Caco-2 (cell line): ENCODE results near the gene NDUFC2. TPM values are rescaled to one million over a fixed set of nuclear protein-coding genes. Genes with fewer than 3 reads are reported as not detected.

Experiments used
- BruUV-seq: library from RNA; stranded (reverse); fragments of 400-500 nt; replicated peaks from 2 replicates; lab custom pipeline; 2021; lab: Mats Ljungman, UMichigan
- CTCF ChIA-PET: fragments of 300-600 bp; sonication (Branson Sonifier 250); formaldehyde crosslinking; loops from one replicate; lab custom pipeline; 2022; ENCODE audit warnings: antibody characterized with exemption; lab: Charles Lee
- POLR2A ChIA-PET: fragments of 300-600 bp; sonication (Branson Sonifier 250); formaldehyde crosslinking; loops from one replicate; lab custom pipeline; 2022; ENCODE audit warnings: antibody characterized with exemption; lab: Charles Lee
- DNase-seq, 2 experiments: peaks; one replicate each; pipeline versions ENCODE4 v3.0.0 to v3.0.0-alpha.2; 2020 to 2022
- H3K27me3 ChIP-seq: replicated peaks from 2 replicates; pipeline ENCODE4 v1.6.0; 2011; ENCODE audit warnings: low read length; ENCODE audit not compliant: control insufficient read depth, insufficient read depth
- H3K36me3 ChIP-seq: 2 replicates; pipeline ENCODE4 v1.5.1; 2011; ENCODE audit warnings: low read length; ENCODE audit not compliant: control insufficient read depth, insufficient read depth
- H3K4me1 ChIP-seq: fragments of 250-450 bp; sonication (Bioruptor Pico); 2 replicates; pipeline ENCODE4 v1.5.1; 2020; ENCODE audit warnings: mild to moderate bottlenecking
- H3K4me3 ChIP-seq: 2 replicates; pipeline ENCODE4 v1.5.1; 2011; ENCODE audit warnings: low read depth, mild to moderate bottlenecking, control low read depth, low read length
- H3K9me3 ChIP-seq: fragments of 250-450 bp; sonication (Bioruptor Pico); 2 replicates; pipeline ENCODE4 v1.5.1; 2020; ENCODE audit warnings: mild to moderate bottlenecking, moderate library complexity
- H3K27ac Mint-ChIP-seq: one replicate; pipeline ENCODE4 v1.8.0; 2022; ENCODE audit warnings: mixed read lengths; ENCODE audit not compliant: unreplicated experiment
- H3K27me3 Mint-ChIP-seq: one replicate; pipeline ENCODE4 v1.8.0; 2022; ENCODE audit warnings: mixed read lengths; ENCODE audit not compliant: insufficient read depth, unreplicated experiment
- H3K36me3 Mint-ChIP-seq: one replicate; pipeline ENCODE4 v1.8.0; 2022; ENCODE audit warnings: mild to moderate bottlenecking, mixed read lengths; ENCODE audit not compliant: insufficient read depth, unreplicated experiment
- H3K4me1 Mint-ChIP-seq: one replicate; pipeline ENCODE4 v1.8.0; 2022; ENCODE audit warnings: low read depth, mixed read lengths; ENCODE audit not compliant: unreplicated experiment
- H3K4me3 Mint-ChIP-seq: one replicate; pipeline ENCODE4 v1.8.0; 2022; ENCODE audit warnings: mild to moderate bottlenecking, moderate library complexity, mixed read lengths; ENCODE audit not compliant: unreplicated experiment
- H3K9me3 Mint-ChIP-seq: one replicate; pipeline ENCODE4 v1.8.0; 2022; ENCODE audit warnings: mixed read lengths; ENCODE audit not compliant: unreplicated experiment
- CTCF ChIP-seq, 2 experiments: fragments of 200-600 bp in 1 of 2; IDR thresholded peaks; 1 replicate in 1 of 2; 2 replicates in 1 of 2; pipeline versions ENCODE4 v1.5.1 to v1.8.0; 2011 to 2022; ENCODE audit warnings: antibody characterized with exemption in 1 of 2, control low read depth in 1 of 2, inconsistent platforms in 1 of 2, low read depth in 1 of 2, low read length in 1 of 2, mild to moderate bottlenecking in 1 of 2, moderate library complexity in 1 of 2; ENCODE audit not compliant: insufficient read depth in 1 of 2, severe bottlenecking in 1 of 2, unreplicated experiment in 1 of 2
- intact Hi-C: fragments of 100-400 bp; cut with micrococcal nuclease; formaldehyde crosslinking; loops from one replicate; pipeline ENCODE4 v1.10.0; 2022; ENCODE audit not compliant: unreplicated experiment
- total RNA-seq: library from RNA; stranded (reverse); gene quantifications from 2 replicates; pipeline ENCODE4 v1.2.3, GENCODE V29; 2022

Gene NDUFC2
- total RNA-seq, 1 experiment from 2014 or later, result 732 TPM

- CTCF ChIA-PET, result no interaction called here
- Histone ChIP-seq H3K4me3 (no peak overlapping the region), H3K9me3 (no peaks in the 10 kb centered on the region), H3K36me3 (no peaks in the 10 kb centered on the region), H3K27me3 (no peaks in the 10 kb centered on the region), H3K4me1 (no peaks in the 10 kb centered on the region)
- no peaks in the 10 kb centered on the region for H3K36me3 Mint-ChIP-seq
- no TSS peak for BruUV-seq
- no peak overlapping the region for H3K4me3 Mint-ChIP-seq
- no peak for DNase-seq
- no peaks in the 10 kb centered on the region for H3K27me3 Mint-ChIP-seq
- no peak for TF ChIP-seq CTCF (IDR thresholded peaks at IDR 0.05; ENCODE audit: insufficient read depth in 1 of 2, low read depth in 1 of 2, low read length in 1 of 2, severe bottlenecking in 1 of 2, unreplicated experiment in 1 of 2)
- no peak overlapping the region for H3K27ac Mint-ChIP-seq
- POLR2A ChIA-PET, result no interaction called here
- peaks cover 15% of the 10 kb centered on the region for H3K4me1 Mint-ChIP-seq
- intact Hi-C loops, result no loop called here
- H3K9me3 Mint-ChIP-seq, result no peaks in the 10 kb centered on the region
Observed at GRCh38 chr11:78038697-78039313, 40.9 kb downstream of the NDUFC2 start.

- Mint-ChIP-seq H3K4me3 (no peak overlapping the region), H3K36me3 (no peaks in the 10 kb centered on the region), H3K9me3 (no peaks in the 10 kb centered on the region), H3K4me1 (peaks cover 15% of the 10 kb centered on the region), H3K27ac (no peak overlapping the region), H3K27me3 (no peaks in the 10 kb centered on the region)
- TF ChIP-seq CTCF (IDR thresholded peaks at IDR 0.05; ENCODE audit: insufficient read depth in 1 of 2, low read depth in 1 of 2, low read length in 1 of 2, severe bottlenecking in 1 of 2, unreplicated experiment in 1 of 2), result no peak
- no TSS peak for BruUV-seq
- Histone ChIP-seq H3K9me3 (no peaks in the 10 kb centered on the region), H3K36me3 (no peaks in the 10 kb centered on the region), H3K4me3 (no peak overlapping the region), H3K4me1 (no peaks in the 10 kb centered on the region), H3K27me3 (no peaks in the 10 kb centered on the region)
- DNase-seq, result no peak
- intact Hi-C loops, result no loop called here
- CTCF ChIA-PET, result interaction anchor here (0.7 kb wide), 1 partner anchor 28 kb away, joined by 5 read pairs; no protein-coding TSS in a partner anchor
- POLR2A ChIA-PET, result interaction anchor here (1.0 kb wide), 1 partner anchor 43 kb away, joined by 3 read pairs; no protein-coding TSS in a partner anchor
Observed at GRCh38 chr11:78037825-78038620, 41.6 kb downstream of the NDUFC2 start.

GRCh38 chr11:78037056-78037455, 42.6 kb downstream of the NDUFC2 start:
- peak; percentile 30 to 63 for DNase-seq
- Mint-ChIP-seq H3K27ac (no peak overlapping the region), H3K9me3 (no peaks in the 10 kb centered on the region), H3K27me3 (no peaks in the 10 kb centered on the region), H3K4me3 (no peak overlapping the region), H3K36me3 (no peaks in the 10 kb centered on the region), H3K4me1 (peaks cover 15% of the 10 kb centered on the region)
- POLR2A ChIA-PET, result interaction anchor here (1.0 kb wide), 1 partner anchor 42 kb away, joined by 3 read pairs; no protein-coding TSS in a partner anchor
- no peak overlapping the region for H3K4me3 ChIP-seq
- intact Hi-C loops, result no loop called here
- no peaks in the 10 kb centered on the region for H3K36me3 ChIP-seq
- CTCF ChIA-PET, result interaction anchor here (0.7 kb wide), 1 partner anchor 27 kb away, joined by 5 read pairs; no protein-coding TSS in a partner anchor
- TF ChIP-seq CTCF (IDR thresholded peaks at IDR 0.05; ENCODE audit: insufficient read depth in 1 of 2, low read depth in 1 of 2, low read length in 1 of 2, severe bottlenecking in 1 of 2, unreplicated experiment in 1 of 2), result no peak
- H3K27me3 ChIP-seq, result no peaks in the 10 kb centered on the region
- H3K9me3 ChIP-seq, result no peaks in the 10 kb centered on the region
- H3K4me1 ChIP-seq, result no peaks in the 10 kb centered on the region
- no TSS peak for BruUV-seq
